Skeletal muscle satellite cell (primary cell): ENCODE measurements around the gene LRP1B.

Source experiments
- H3K27me3 ChIP-seq: 2 replicates; pipeline ENCODE4 v1.7.0; 2013; ENCODE audit warnings: low read length; ENCODE audit not compliant: control insufficient read depth, insufficient read depth
- H3K36me3 ChIP-seq: 2 replicates; pipeline ENCODE4 v1.7.0; 2013; ENCODE audit warnings: mild to moderate bottlenecking, control low read depth, low read length; ENCODE audit not compliant: insufficient read depth
- H3K4me1 ChIP-seq: 2 replicates; pipeline ENCODE4 v1.7.0; 2013; ENCODE audit warnings: low read length; ENCODE audit not compliant: control insufficient read depth, insufficient read depth
- H3K4me2 ChIP-seq: 2 replicates; pipeline ENCODE4 v1.7.0; 2013; ENCODE audit warnings: mild to moderate bottlenecking, low read length
- H3K4me3 ChIP-seq: 2 replicates; pipeline ENCODE4 v1.7.0; 2013; ENCODE audit warnings: low read length
- H3K9ac ChIP-seq: 2 replicates; pipeline ENCODE4 v1.7.0; 2013; ENCODE audit warnings: mild to moderate bottlenecking, low read depth, low read length, moderate library complexity
- H3K9me3 ChIP-seq: replicated peaks from 2 replicates; pipeline ENCODE4 v1.7.0; 2013; ENCODE audit warnings: mild to moderate bottlenecking, control low read depth, low read length

Gene LRP1B

GRCh38 chr2:140274891-140275290, 1855.9 kb downstream of the LRP1B start:
- Histone ChIP-seq H3K9ac (no peak overlapping the region), H3K4me3 (no peak overlapping the region), H3K9me3 (no peaks in the 10 kb centered on the region), H3K4me1 (no peaks in the 10 kb centered on the region), H3K36me3 (no peaks in the 10 kb centered on the region), H3K27me3 (no peaks in the 10 kb centered on the region), H3K4me2 (no peak overlapping the region)

- H3K4me2 ChIP-seq: no peak overlapping the region
- H3K9me3 ChIP-seq: no peaks in the 10 kb centered on the region
- H3K27me3 ChIP-seq: no peaks in the 10 kb centered on the region
- H3K36me3 ChIP-seq: no peaks in the 10 kb centered on the region
- H3K4me1 ChIP-seq: no peaks in the 10 kb centered on the region
- H3K4me3 ChIP-seq: no peak overlapping the region
- H3K9ac ChIP-seq: no peak overlapping the region
Measured at GRCh38 chr2:140273958-140274357, 1856.9 kb downstream of the LRP1B start.

- Histone ChIP-seq H3K4me2 (no peak overlapping the region), H3K4me3 (no peak overlapping the region), H3K36me3 (no peaks in the 10 kb centered on the region), H3K27me3 (no peaks in the 10 kb centered on the region), H3K9ac (no peak overlapping the region), H3K4me1 (no peaks in the 10 kb centered on the region), H3K9me3 (no peaks in the 10 kb centered on the region)
Measured at GRCh38 chr2:140273408-140273807, 1857.4 kb downstream of the LRP1B start.

- Histone ChIP-seq H3K36me3 (no peaks in the 10 kb centered on the region), H3K27me3 (no peaks in the 10 kb centered on the region), H3K4me2 (no peak overlapping the region), H3K9me3 (no peaks in the 10 kb centered on the region), H3K4me3 (no peak overlapping the region), H3K4me1 (no peaks in the 10 kb centered on the region), H3K9ac (no peak overlapping the region)
Measured at GRCh38 chr2:140270224-140270623, 1860.6 kb downstream of the LRP1B start.

GRCh38 chr2:140269000-140269399, 1861.8 kb downstream of the LRP1B start:
- Histone ChIP-seq H3K4me1 (no peaks in the 10 kb centered on the region), H3K9ac (no peak overlapping the region), H3K4me2 (no peak overlapping the region), H3K4me3 (no peak overlapping the region), H3K9me3 (no peaks in the 10 kb centered on the region), H3K36me3 (no peaks in the 10 kb centered on the region), H3K27me3 (no peaks in the 10 kb centered on the region)

GRCh38 chr2:140262908-140263307, 1867.9 kb downstream of the LRP1B start:
- no peaks in the 10 kb centered on the region for H3K36me3 ChIP-seq
- no peak overlapping the region for H3K4me3 ChIP-seq
- no peak overlapping the region for H3K9ac ChIP-seq
- H3K9me3 ChIP-seq: no peaks in the 10 kb centered on the region
- no peaks in the 10 kb centered on the region for H3K27me3 ChIP-seq
- no peaks in the 10 kb centered on the region for H3K4me1 ChIP-seq
- no peak overlapping the region for H3K4me2 ChIP-seq

GRCh38 chr2:140257692-140258300, 1873.0 kb downstream of the LRP1B start:
- H3K4me3 ChIP-seq: no peak overlapping the region
- H3K27me3 ChIP-seq: no peaks in the 10 kb centered on the region
- H3K4me2 ChIP-seq: no peak overlapping the region
- no peak overlapping the region for H3K9ac ChIP-seq
- H3K4me1 ChIP-seq: no peaks in the 10 kb centered on the region
- H3K9me3 ChIP-seq: no peaks in the 10 kb centered on the region
- H3K36me3 ChIP-seq: no peaks in the 10 kb centered on the region

- Histone ChIP-seq H3K36me3 (no peaks in the 10 kb centered on the region), H3K4me2 (no peak overlapping the region), H3K4me3 (no peak overlapping the region), H3K9ac (no peak overlapping the region), H3K9me3 (no peaks in the 10 kb centered on the region), H3K27me3 (no peaks in the 10 kb centered on the region), H3K4me1 (no peaks in the 10 kb centered on the region)
Measured at GRCh38 chr2:140256080-140256479, 1874.7 kb downstream of the LRP1B start.

- Histone ChIP-seq H3K4me2 (no peak overlapping the region), H3K4me3 (no peak overlapping the region), H3K9me3 (no peaks in the 10 kb centered on the region)
Measured at GRCh38 chr2:140249821-140250220, 1881.0 kb downstream of the LRP1B start.

GRCh38 chr2:140248623-140249022, 1882.2 kb downstream of the LRP1B start:
- Histone ChIP-seq H3K4me2 (no peak overlapping the region), H3K9me3 (no peaks in the 10 kb centered on the region), H3K9ac (no peak overlapping the region), H3K4me3 (no peak overlapping the region), H3K4me1 (peaks cover 2% of the 10 kb centered on the region), H3K36me3 (no peaks in the 10 kb centered on the region), H3K27me3 (no peaks in the 10 kb centered on the region)

More at GRCh38 chr2:140249821-140250220, 1881.0 kb downstream of the LRP1B start:
- Histone ChIP-seq H3K36me3 (no peaks in the 10 kb centered on the region), H3K4me1 (peaks cover 2% of the 10 kb centered on the region), H3K9ac (no peak overlapping the region), H3K27me3 (no peaks in the 10 kb centered on the region)

GRCh38 chr2:140247451-140248195, 1883.2 kb downstream of the LRP1B start:
- no peaks in the 10 kb centered on the region for H3K36me3 ChIP-seq
- H3K9ac ChIP-seq: no peak overlapping the region
- no peak overlapping the region for H3K4me3 ChIP-seq
- H3K4me2 ChIP-seq: no peak overlapping the region
- peaks cover 2% of the 10 kb centered on the region for H3K4me1 ChIP-seq
- no peaks in the 10 kb centered on the region for H3K9me3 ChIP-seq
- no peaks in the 10 kb centered on the region for H3K27me3 ChIP-seq

GRCh38 chr2:140246957-140247356, 1883.9 kb downstream of the LRP1B start:
- Histone ChIP-seq H3K4me2 (no peak overlapping the region), H3K9me3 (no peaks in the 10 kb centered on the region), H3K36me3 (no peaks in the 10 kb centered on the region), H3K27me3 (no peaks in the 10 kb centered on the region), H3K9ac (no peak overlapping the region), H3K4me3 (no peak overlapping the region), H3K4me1 (peaks cover 2% of the 10 kb centered on the region)
